KMS-11 (cell line): ENCODE data around the gene PHPT1.

Source experiments
- H2AFZ ChIP-seq: fragments of 200-600 bp; sonication (generic); 2 replicates; pipeline ENCODE4 v1.6.1; 2016; ENCODE audit warnings: antibody characterized with exemption, mixed run types, low read depth
- H3K27ac ChIP-seq: fragments of 200-600 bp; sonication (generic); 2 replicates; pipeline ENCODE4 v1.6.1; 2016; ENCODE audit warnings: mild to moderate bottlenecking, mixed run types
- H3K27me3 ChIP-seq: fragments of 200-600 bp; sonication (generic); 2 replicates; pipeline ENCODE4 v1.6.1; 2017; ENCODE audit warnings: mild to moderate bottlenecking, low read depth, mixed run types, moderate library complexity; ENCODE audit not compliant: insufficient read depth
- H3K36me3 ChIP-seq: fragments of 200-600 bp; sonication (generic); 2 replicates; pipeline ENCODE4 v1.6.1; 2017; ENCODE audit warnings: mild to moderate bottlenecking, mixed run types; ENCODE audit not compliant: insufficient read depth
- H3K4me1 ChIP-seq: fragments of 200-600 bp; sonication (generic); 2 replicates; pipeline ENCODE4 v1.6.1; 2016; ENCODE audit warnings: mild to moderate bottlenecking, low read depth, mixed run types; ENCODE audit not compliant: poor library complexity, severe bottlenecking
- H3K4me2 ChIP-seq: fragments of 200-600 bp; sonication (generic); 2 replicates; pipeline ENCODE4 v1.7.0; 2016; ENCODE audit warnings: mild to moderate bottlenecking, mixed run types
- H3K4me3 ChIP-seq: fragments of 200-600 bp; sonication (generic); IDR thresholded peaks from 2 replicates; pipeline ENCODE4 v1.6.1; 2017; ENCODE audit warnings: low read depth, low read length, mixed read lengths; ENCODE audit not compliant: insufficient read depth
- H3K79me2 ChIP-seq: fragments of 200-600 bp; sonication (generic); 2 replicates; pipeline ENCODE4 v1.6.1; 2016; ENCODE audit warnings: low read depth, mixed run types; ENCODE audit not compliant: insufficient read depth
- H3K9ac ChIP-seq: fragments of 200-600 bp; sonication (generic); 2 replicates; pipeline ENCODE4 v1.6.1; 2016; ENCODE audit warnings: mild to moderate bottlenecking, mixed run types
- H4K20me1 ChIP-seq: fragments of 200-600 bp; sonication (generic); 2 replicates; pipeline ENCODE4 v1.6.1; 2016; ENCODE audit warnings: mild to moderate bottlenecking, mixed run types; ENCODE audit not compliant: insufficient read depth
- CTCF ChIP-seq: fragments of 200-600 bp; sonication (generic); conservative IDR thresholded peaks from 2 replicates; pipeline ENCODE4 v1.6.1; 2017; ENCODE audit warnings: low read depth, mild to moderate bottlenecking, antibody characterized with exemption, low read length, moderate library complexity, mixed read lengths

PHPT1 gene

GRCh38 chr9:136814725-136815421, 34.3 kb upstream of the PHPT1 start:
- H3K79me2 ChIP-seq = peaks cover 38% of the 10 kb centered on the region
- no peak overlapping the region for H3K4me3 ChIP-seq
- H3K9ac ChIP-seq = no peak overlapping the region
- no peak for TF ChIP-seq CTCF
- H3K27ac ChIP-seq = no peak overlapping the region
- 0 out of 2 replicates have a peak, but pooled peaks cover 4% of the 10 kb centered on the region for H4K20me1 ChIP-seq
- H3K4me2 ChIP-seq = no peak overlapping the region
- H3K36me3 ChIP-seq = no peaks in the 10 kb centered on the region; the same call in 1 of the 2 replicates
- H3K4me1 ChIP-seq = peaks cover 2% of the 10 kb centered on the region
- H3K27me3 ChIP-seq = no peaks in the 10 kb centered on the region
- H2AFZ ChIP-seq = no peak overlapping the region

- Histone ChIP-seq H4K20me1 (0 out of 2 replicates have a peak, but pooled peaks cover 4% of the 10 kb centered on the region), H2AFZ (no peak overlapping the region), H3K4me3 (no peak overlapping the region), H3K79me2 (peaks cover 32% of the 10 kb centered on the region), H3K27me3 (no peaks in the 10 kb centered on the region), H3K4me2 (no peak overlapping the region), H3K9ac (no peak overlapping the region), H3K4me1 (no peaks in the 10 kb centered on the region), H3K36me3 (no peaks in the 10 kb centered on the region), H3K27ac (no peak overlapping the region)
- no peak for TF ChIP-seq CTCF
Observed at GRCh38 chr9:136815422-136815782, 33.8 kb upstream of the PHPT1 start.

GRCh38 chr9:136820971-136821825, 28.0 kb upstream of the PHPT1 start:
- no peak overlapping the region for H3K9ac ChIP-seq
- H3K4me1 ChIP-seq = no peaks in the 10 kb centered on the region
- no peak overlapping the region for H3K27ac ChIP-seq
- H3K27me3 ChIP-seq = no peaks in the 10 kb centered on the region
- no peak overlapping the region for H3K4me2 ChIP-seq
- TF ChIP-seq CTCF = no peak
- H3K36me3 ChIP-seq = no peaks in the 10 kb centered on the region
- H4K20me1 ChIP-seq = peaks cover 4% of the 10 kb centered on the region; the same call in 1 of the 2 replicates
- no peak overlapping the region for H2AFZ ChIP-seq
- no peak overlapping the region for H3K4me3 ChIP-seq
- peaks cover 5% of the 10 kb centered on the region for H3K79me2 ChIP-seq

GRCh38 chr9:136821826-136822544, 27.2 kb upstream of the PHPT1 start:
- no peaks in the 10 kb centered on the region for H3K4me1 ChIP-seq
- H3K9ac ChIP-seq = no peak overlapping the region
- no peak for TF ChIP-seq CTCF
- no peak overlapping the region for H3K4me3 ChIP-seq
- H3K79me2 ChIP-seq = peaks cover 3% of the 10 kb centered on the region
- H3K36me3 ChIP-seq = no peaks in the 10 kb centered on the region
- H3K27me3 ChIP-seq = no peaks in the 10 kb centered on the region
- H2AFZ ChIP-seq = no peak overlapping the region
- no peaks in the 10 kb centered on the region; the same call in 1 of the 2 replicates for H4K20me1 ChIP-seq
- H3K27ac ChIP-seq = no peak overlapping the region
- no peak overlapping the region for H3K4me2 ChIP-seq
